Spleen (tissue), 7 donors: ENCODE results near the gene MAPT.

Experiments used
- CTCF ChIP-seq, 11 experiments: fragments of 200-600 bp in 7 of 11; fragments of 450-650 bp in 4 of 11; sonication (generic) in 4 of 11; IDR thresholded peaks in 8 of 11; conservative IDR thresholded peaks in 3 of 11; 1 replicate in 7 of 11; 2 replicates in 4 of 11; pipeline versions ENCODE4 v1.4.0 to v1.8.0; 2016 to 2021; ENCODE audit warnings: antibody characterized with exemption in 11 of 11, inconsistent platforms in 4 of 11, mild to moderate bottlenecking in 1 of 11
- POLR2A ChIP-seq, 3 donors: fragments of 450-650 bp; IDR thresholded peaks; one replicate each; pipeline ENCODE4 v1.5.1; 2017; ENCODE audit warnings: antibody characterized with exemption in 3 of 3, mild to moderate bottlenecking in 1 of 3
- donor health status: DM: no; HTN: no; CAD: no; lungs with moderate emphysema.
- donor health status: DM: no; HTN: no; CAD: no.
- donor health status: DM: no; HTN: no; CAD: no.

GRCh38 chr17:45883063-45883462, 11.3 kb upstream of the MAPT start:
- TF ChIP-seq CTCF (IDR thresholded peaks at IDR 0.05 in 8 of 11, conservative IDR thresholded peaks at IDR 0.05 in 3 of 11) (no peak), POLR2A (IDR thresholded peaks at IDR 0.05) (no peak)
